K562 (cell line): Measurements from ENCODE around the gene TOMM6.

Source experiments
- CREB1 ChIP-seq, 2 experiments: sonication (generic) in 1 of 2; formaldehyde crosslinking in 1 of 2; IDR thresholded peaks; 2 replicates each; pipeline versions ENCODE4 v1.6.1 to v1.8.0; 2012 to 2022; ENCODE audit warnings: inconsistent platforms in 1 of 2, mild to moderate bottlenecking in 1 of 2, missing genetic modification reagents in 1 of 2, moderate library complexity in 1 of 2
- TEAD4 ChIP-seq, 2 experiments: sonication (generic) in 1 of 2; formaldehyde crosslinking in 1 of 2; IDR thresholded peaks; 2 replicates each; pipeline versions ENCODE4 v1.6.1 to v1.8.0; 2012 to 2022; ENCODE audit warnings: borderline replicate concordance in 1 of 2, inconsistent platforms in 1 of 2, low read length in 1 of 2, mild to moderate bottlenecking in 1 of 2, missing genetic modification reagents in 1 of 2
- ZNF253 ChIP-seq: fragments of 250-450 bp; sonication (Bioruptor Pico); conservative IDR thresholded peaks from 2 replicates; pipeline ENCODE4 v1.6.1; 2021; ENCODE audit warnings: mild to moderate bottlenecking
- TF ChIP-seq, protein P1 (sequence below): sonication (generic); formaldehyde crosslinking; IDR thresholded peaks from 2 replicates; pipeline ENCODE4 v1.8.0; 2022; ENCODE audit warnings: missing genetic modification reagents, mild to moderate bottlenecking, borderline replicate concordance

DNA sequence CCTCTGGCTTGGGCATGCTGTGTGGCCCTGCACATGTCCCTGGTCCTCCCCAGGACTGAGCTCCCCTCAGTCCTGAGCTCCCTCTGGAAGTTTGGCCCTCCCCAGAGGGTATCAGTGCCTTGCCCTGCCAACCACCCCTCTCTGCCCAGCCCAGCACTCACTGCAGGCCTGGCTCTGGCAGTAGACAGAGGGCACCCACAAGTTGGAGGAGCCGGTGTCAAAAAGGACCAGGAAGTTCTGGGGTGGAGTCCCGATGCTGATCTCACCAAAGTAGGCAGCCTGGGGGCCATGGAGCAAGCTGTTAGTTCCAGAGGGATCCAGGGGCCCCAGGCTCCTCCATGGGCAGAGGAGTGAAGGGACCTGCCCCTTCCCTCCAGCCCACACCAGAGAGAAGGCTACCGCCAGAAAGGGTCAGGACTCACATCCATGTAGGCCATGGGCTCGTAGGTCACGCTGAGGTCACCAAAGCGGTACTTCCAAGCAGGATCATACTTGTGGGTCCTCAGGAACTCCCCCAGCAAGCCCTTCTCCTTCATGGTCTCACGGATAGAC, 43.2 kb upstream of the TOMM6 start:
- TF ChIP-seq CREB1 (IDR thresholded peaks at IDR 0.05), result no peak
- no peak for TF ChIP-seq CREB1 (CRISPR knock-in tag; IDR thresholded peaks at IDR 0.05)
- no peak for TF ChIP-seq ZNF253
- no peak for TF ChIP-seq TEAD4 (IDR thresholded peaks at IDR 0.05; ENCODE audit: low read length)
- TF ChIP-seq TEAD4 (CRISPR knock-in tag; IDR thresholded peaks at IDR 0.05; ENCODE audit: borderline replicate concordance), result no peak
- TF ChIP-seq, protein P1, sequence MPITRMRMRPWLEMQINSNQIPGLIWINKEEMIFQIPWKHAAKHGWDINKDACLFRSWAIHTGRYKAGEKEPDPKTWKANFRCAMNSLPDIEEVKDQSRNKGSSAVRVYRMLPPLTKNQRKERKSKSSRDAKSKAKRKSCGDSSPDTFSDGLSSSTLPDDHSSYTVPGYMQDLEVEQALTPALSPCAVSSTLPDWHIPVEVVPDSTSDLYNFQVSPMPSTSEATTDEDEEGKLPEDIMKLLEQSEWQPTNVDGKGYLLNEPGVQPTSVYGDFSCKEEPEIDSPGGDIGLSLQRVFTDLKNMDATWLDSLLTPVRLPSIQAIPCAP (CRISPR knock-in tag), result no peak
